ENCODE measurements around the gene CLCN4. TPM values are rescaled to one million over a fixed set of nuclear protein-coding genes. Genes with fewer than 3 reads are reported as not detected.
A peak's percentile ranks its signal among the peaks of the same experiment; 100 is the strongest.

CLCN4 gene
- polyA plus RNA-seq (ENCODE audit: insufficient read depth in 1 of 5, insufficient read length in 5 of 5, low replicate concordance in 1 of 5): 1 to 10 TPM; 3.9 to 5.8 (median 4.2) TPM
- long read RNA-seq, donor 1: 0 reads
- long read RNA-seq, donor 2: 0 reads
- long read RNA-seq, donor 3: 0 reads
- long read RNA-seq, donor 4, full-length matches to known transcripts: 1 of 1 reads
- long read RNA-seq, donor 4, partial matches to known transcripts: 0 of 1 reads
- long read RNA-seq, donor 4, other reads (novel, unspliced or antisense): 0 of 1 reads
- long read RNA-seq, donor 5: 0 reads
- long read RNA-seq, donor 6: 0 reads
- long read RNA-seq, donor 7: 0 reads
- long read RNA-seq, donor 8, full-length matches to known transcripts: 1 of 1 reads
- long read RNA-seq, donor 8, partial matches to known transcripts: 0 of 1 reads
- long read RNA-seq, donor 8, other reads (novel, unspliced or antisense): 0 of 1 reads

- DNase-seq: no peak
Observed at GRCh38 chrX:10156199-10157031, at the start of gene CLCN4. CLCN4 (plus strand) TSS chrX:10156975; CDS start chrX:10185033, 28,058 bp downstream.

- no peak for DNase-seq
Observed at GRCh38 chrX:10107483-10107882, 49.3 kb upstream of the CLCN4 start.

GRCh38 chrX:10108288-10108687, 48.5 kb upstream of the CLCN4 start:
- DNase-seq: no peak

GRCh38 chrX:10109695-10110094, 47.1 kb upstream of the CLCN4 start:
- peak; percentile 66 to 73 for DNase-seq

- DNase-seq: no peak
Observed at GRCh38 chrX:10110316-10110935, 46.3 kb upstream of the CLCN4 start.

- no peak for DNase-seq
Observed at GRCh38 chrX:10110984-10111363, 45.8 kb upstream of the CLCN4 start.

GRCh38 chrX:10111364-10112148, 45.2 kb upstream of the CLCN4 start:
- DNase-seq: no peak

GRCh38 chrX:10112510-10112909, 44.3 kb upstream of the CLCN4 start:
- DNase-seq: no peak

GRCh38 chrX:10115082-10115481, 41.7 kb upstream of the CLCN4 start:
- no peak for DNase-seq

GRCh38 chrX:10117301-10117700, 39.5 kb upstream of the CLCN4 start:
- no peak for DNase-seq

GRCh38 chrX:10117864-10118377, 38.9 kb upstream of the CLCN4 start:
- no peak for DNase-seq

- no peak for DNase-seq
Observed at GRCh38 chrX:10118530-10118929, 38.2 kb upstream of the CLCN4 start.

GRCh38 chrX:10119399-10119990, 37.3 kb upstream of the CLCN4 start:
- peak; percentile 75 to 84 for DNase-seq

- no peak for DNase-seq
Observed at GRCh38 chrX:10120331-10120730, 36.4 kb upstream of the CLCN4 start.

GRCh38 chrX:10120828-10121227, 35.9 kb upstream of the CLCN4 start:
- DNase-seq: no peak

- DNase-seq: no peak
Observed at GRCh38 chrX:10121787-10122186, 35.0 kb upstream of the CLCN4 start.

- DNase-seq: no peak
Observed at GRCh38 chrX:10124506-10125247, 32.1 kb upstream of the CLCN4 start.

- DNase-seq: no peak
Observed at GRCh38 chrX:10125248-10125615, 31.5 kb upstream of the CLCN4 start.

GRCh38 chrX:10126044-10126443, 30.7 kb upstream of the CLCN4 start:
- no peak for DNase-seq

GRCh38 chrX:10126834-10127233, 29.9 kb upstream of the CLCN4 start:
- no peak for DNase-seq

Data from right lung (tissue), 10 donors.